ENCODE results near the gene CKMT2. TPM values are rescaled to one million over a fixed set of nuclear protein-coding genes. Genes with fewer than 3 reads are reported as not detected.

The CKMT2 gene
- total and polyA plus RNA-seq, 2 donors from 2014 or later, result 3.7 to 55.8 TPM

- DNase-seq (no peak), FAIRE-seq (no peak)
- Histone ChIP-seq H3K27ac (ENCODE audit: low read depth in 2 of 2, low read length in 2 of 2) (no peak overlapping the region), H3K27me3 (ENCODE audit: control insufficient read depth, insufficient read depth, low read length) (no peaks in the 10 kb centered on the region), H3K36me3 (ENCODE audit: control insufficient read depth in 2 of 3, insufficient read depth in 3 of 3, low read length in 3 of 3) (no peaks in the 10 kb centered on the region), H3K4me3 (ENCODE audit: low read length in 3 of 3) (no peak overlapping the region), H3K9me3 (ENCODE audit: control insufficient read depth in 2 of 3, insufficient read depth in 1 of 3, low read length in 3 of 3) (no peaks in the 10 kb centered on the region), H3K9ac (ENCODE audit: low read length in 3 of 3) (no peak overlapping the region), H3K4me1 (ENCODE audit: control insufficient read depth in 2 of 3, insufficient read depth in 2 of 3, low read depth in 1 of 3, low read length in 3 of 3) (peaks cover 0 to 21% (median 9%) of the 10 kb centered on the region in 3 donors)
- TF ChIP-seq CTCF (IDR thresholded peaks at IDR 0.05; ENCODE audit: borderline replicate concordance, extremely low read depth, insufficient read depth), result no peak
- intact Hi-C loops (cut with DNase I), result no loop called here
These were observed 12.7 kb downstream of the CKMT2 start for GRCh38 chr5:81245871-81246235.

- no peak for DNase-seq
- Histone ChIP-seq H3K27me3 (ENCODE audit: control insufficient read depth, insufficient read depth, low read length) (no peaks in the 10 kb centered on the region), H3K4me1 (ENCODE audit: control insufficient read depth in 2 of 3, insufficient read depth in 2 of 3, low read depth in 1 of 3, low read length in 3 of 3) (peaks cover 0 to 21% (median 9%) of the 10 kb centered on the region in 3 donors), H3K9ac (ENCODE audit: low read length in 3 of 3) (no peak overlapping the region), H3K9me3 (ENCODE audit: control insufficient read depth in 2 of 3, insufficient read depth in 1 of 3, low read length in 3 of 3) (no peaks in the 10 kb centered on the region), H3K4me3 (ENCODE audit: low read length in 3 of 3) (no peak overlapping the region), H3K36me3 (ENCODE audit: control insufficient read depth in 2 of 3, insufficient read depth in 3 of 3, low read length in 3 of 3) (no peaks in the 10 kb centered on the region), H3K27ac (ENCODE audit: low read depth in 2 of 2, low read length in 2 of 2) (no peak overlapping the region)
- TF ChIP-seq CTCF (IDR thresholded peaks at IDR 0.05; ENCODE audit: borderline replicate concordance, extremely low read depth, insufficient read depth), result no peak
- FAIRE-seq, result no peak
- intact Hi-C loops (cut with DNase I), result no loop called here
These were observed 13.6 kb downstream of the CKMT2 start for GRCh38 chr5:81246697-81247096.

GRCh38 chr5:81247441-81247972, 14.4 kb downstream of the CKMT2 start:
- no peak overlapping the region for H3K9ac ChIP-seq (ENCODE audit: low read length in 3 of 3)

More at GRCh38 chr5:81247441-81247972, 14.4 kb downstream of the CKMT2 start:
- DNase-seq, result peak in 2 of 5 donors; percentile 25 to 35
- no peak overlapping the region for H3K27ac ChIP-seq (ENCODE audit: low read depth in 2 of 2, low read length in 2 of 2)
- no peaks in the 10 kb centered on the region for H3K9me3 ChIP-seq (ENCODE audit: control insufficient read depth in 2 of 3, insufficient read depth in 1 of 3, low read length in 3 of 3)
- FAIRE-seq, result no peak
- intact Hi-C loops (cut with DNase I), result no loop called here
- H3K36me3 ChIP-seq (ENCODE audit: control insufficient read depth in 2 of 3, insufficient read depth in 3 of 3, low read length in 3 of 3), result peaks cover 0 to under 1% (median 0%) of the 10 kb centered on the region in 3 donors
- no peaks in the 10 kb centered on the region for H3K27me3 ChIP-seq (ENCODE audit: control insufficient read depth, insufficient read depth, low read length)
- no peak for TF ChIP-seq CTCF (IDR thresholded peaks at IDR 0.05; ENCODE audit: borderline replicate concordance, extremely low read depth, insufficient read depth)
- peaks cover 0 to 18% (median 7%) of the 10 kb centered on the region in 3 donors for H3K4me1 ChIP-seq (ENCODE audit: control insufficient read depth in 2 of 3, insufficient read depth in 2 of 3, low read depth in 1 of 3, low read length in 3 of 3)
- H3K4me3 ChIP-seq (ENCODE audit: low read length in 3 of 3), result no peak overlapping the region
